SK-N-SH (cell line): ENCODE measurements around the gene PRPSAP2. TPM values are rescaled to one million over a fixed set of nuclear protein-coding genes. Genes with fewer than 3 reads are reported as not detected.

ENCODE experiments used
- CTCF ChIA-PET: fragments of 300-600, 350-600 bp; formaldehyde crosslinking; extraction: SDS; loops from one replicate; lab custom pipeline; 2021; lab: Yijun Ruan, JAX
- POLR2A ChIA-PET: fragments of 350-600 bp; sonication (Branson Sonifier 250); formaldehyde crosslinking; extraction: SDS; loops from one replicate; lab custom pipeline; 2020; ENCODE audit warnings: antibody characterized with exemption, inconsistent platforms; lab: Yijun Ruan, JAX
- DNase-seq: peaks from one replicate; pipeline ENCODE4 v3.0.0; 2012
- H2AFZ ChIP-seq: fragments of 200-600 bp; sonication (generic); 2 replicates; pipeline ENCODE4 v1.8.1; 2016; ENCODE audit warnings: antibody characterized with exemption, mild to moderate bottlenecking, low read depth
- H3F3A ChIP-seq: fragments of 200-600 bp; sonication (generic); replicated peaks from 2 replicates; pipeline ENCODE3; 2016; ENCODE audit warnings: antibody characterized with exemption, mild to moderate bottlenecking; ENCODE audit not compliant: insufficient read depth
- H3K27ac ChIP-seq, 2 experiments: fragments of 200-500 bp in 1 of 2; fragments of 200-600 bp in 1 of 2; sonication (Bioruptor generic) in 1 of 2; sonication (generic), shearing (Covaris generic) in 1 of 2; 2 replicates each; pipeline versions ENCODE4 v1.5.1 to v1.6.1; 2014 to 2016; ENCODE audit warnings: low read depth in 2 of 2, inconsistent platforms in 1 of 2, low read length in 1 of 2, mild to moderate bottlenecking in 1 of 2, mixed read lengths in 1 of 2
- H3K27me3 ChIP-seq: fragments of 200-600 bp; sonication (generic), shearing (Covaris generic); 2 replicates; pipeline ENCODE4 v1.6.1; 2016; ENCODE audit warnings: mixed run types; ENCODE audit not compliant: insufficient read depth
- H3K36me3 ChIP-seq, 2 experiments: fragments of 200-500 bp in 1 of 2; fragments of 200-600 bp in 1 of 2; sonication (Bioruptor generic) in 1 of 2; sonication (generic) in 1 of 2; replicated peaks in 1 of 2; 2 replicates each; pipeline versions ENCODE3 to v1.5.1; 2014 to 2016; ENCODE audit warnings: low read length in 1 of 2, mild to moderate bottlenecking in 1 of 2; ENCODE audit not compliant: insufficient read depth in 2 of 2, control insufficient read depth in 1 of 2
- H3K4me1 ChIP-seq, 2 experiments: fragments of 200-500 bp in 1 of 2; fragments of 200-600 bp in 1 of 2; sonication (Bioruptor generic) in 1 of 2; sonication (generic), shearing (Covaris generic) in 1 of 2; 2 replicates each; pipeline versions ENCODE4 v1.5.1 to v1.6.1; 2014 to 2016; ENCODE audit warnings: low read depth in 1 of 2, low read length in 1 of 2, mixed run types in 1 of 2; ENCODE audit not compliant: insufficient read depth in 2 of 2, control insufficient read depth in 1 of 2
- H3K4me2 ChIP-seq: fragments of 200-600 bp; sonication (generic), shearing (Covaris generic); 2 replicates; pipeline ENCODE4 v1.6.1; 2017; ENCODE audit warnings: mixed run types
- H3K4me3 ChIP-seq, 2 experiments: fragments of 200-500 bp in 1 of 2; fragments of 200-600 bp in 1 of 2; sonication (Bioruptor generic) in 1 of 2; sonication (generic), shearing (Covaris generic) in 1 of 2; 2 replicates each; pipeline versions ENCODE4 v1.5.1 to v1.8.1; 2014 to 2016; ENCODE audit warnings: low read depth in 2 of 2, inconsistent platforms in 1 of 2, low read length in 1 of 2, mild to moderate bottlenecking in 1 of 2, mixed read lengths in 1 of 2, moderate library complexity in 1 of 2
- H3K79me2 ChIP-seq: fragments of 200-600 bp; sonication (generic); 2 replicates; pipeline ENCODE4 v1.8.1; 2017; ENCODE audit warnings: mild to moderate bottlenecking; ENCODE audit not compliant: insufficient read depth
- H3K9ac ChIP-seq: fragments of 200-600 bp; sonication (generic); 2 replicates; pipeline ENCODE4 v1.6.1; 2017; ENCODE audit warnings: mixed run types
- H3K9me2 ChIP-seq: fragments of 200-600 bp; sonication (generic); 2 replicates; pipeline ENCODE4 v1.6.1; 2017; ENCODE audit warnings: mixed run types
- H3K9me3 ChIP-seq: fragments of 200-600 bp; sonication (generic); 2 replicates; pipeline ENCODE4 v1.6.1; 2017; ENCODE audit warnings: mixed run types, mild to moderate bottlenecking, moderate library complexity
- H4K20me1 ChIP-seq: fragments of 200-600 bp; sonication (generic); 2 replicates; pipeline ENCODE4 v1.6.1; 2017; ENCODE audit warnings: mild to moderate bottlenecking, mixed run types; ENCODE audit not compliant: insufficient read depth
- CHD2 ChIP-seq: fragments of 150-350 bp; IDR thresholded peaks from 2 replicates; pipeline ENCODE4 v1.6.1; 2018; ENCODE audit warnings: low read length; ENCODE audit not compliant: partially characterized antibody
- FOSL2 ChIP-seq: IDR thresholded peaks from 2 replicates; pipeline ENCODE4 v1.4.0; 2012; ENCODE audit warnings: low read depth, mild to moderate bottlenecking, moderate library complexity, borderline replicate concordance
- FOXM1 ChIP-seq: IDR thresholded peaks from 2 replicates; pipeline ENCODE4 v1.4.0; 2012; ENCODE audit warnings: low read depth, mild to moderate bottlenecking
- JUND ChIP-seq: IDR thresholded peaks from 2 replicates; pipeline ENCODE4 v1.4.0; 2012
- MXI1 ChIP-seq: IDR thresholded peaks from 2 replicates; pipeline ENCODE4 v1.6.1; 2012; ENCODE audit warnings: mild to moderate bottlenecking, low read depth, low read length, improper control_type of control experiment
- NFIC ChIP-seq: IDR thresholded peaks from 2 replicates; pipeline ENCODE4 v1.4.0; 2012; ENCODE audit warnings: borderline replicate concordance
- PBX3 ChIP-seq: IDR thresholded peaks from 2 replicates; pipeline ENCODE4; 2012
- RCOR1 ChIP-seq: fragments of 150-350 bp; IDR thresholded peaks from 2 replicates; pipeline ENCODE4 v1.6.1; 2017; ENCODE audit warnings: antibody characterized with exemption, low read length
- RXRA ChIP-seq: IDR thresholded peaks from 2 replicates; pipeline ENCODE4 v1.4.0; 2012; ENCODE audit warnings: low read depth, mild to moderate bottlenecking, borderline replicate concordance
- SIN3A ChIP-seq: IDR thresholded peaks from 2 replicates; pipeline ENCODE4 v1.6.1; 2012; ENCODE audit warnings: low read depth, mild to moderate bottlenecking, low read length, moderate library complexity, borderline replicate concordance
- SMC3 ChIP-seq: IDR thresholded peaks from 2 replicates; pipeline ENCODE4 v1.6.1; 2012; ENCODE audit warnings: low read depth, low read length, improper control_type of control experiment
- TAF1 ChIP-seq: IDR thresholded peaks from 2 replicates; pipeline ENCODE4 v1.6.1; 2012; ENCODE audit warnings: low read depth, mild to moderate bottlenecking, low read length, moderate library complexity, borderline replicate concordance
- TCF12 ChIP-seq: IDR thresholded peaks from 2 replicates; pipeline ENCODE4 v1.4.0; 2012
- TEAD4 ChIP-seq: IDR thresholded peaks from 2 replicates; pipeline ENCODE4 v1.4.0; 2012; ENCODE audit warnings: mild to moderate bottlenecking, borderline replicate concordance; ENCODE audit not compliant: insufficient read depth
- USF2 ChIP-seq: fragments of 150-350 bp; IDR thresholded peaks from 2 replicates; pipeline ENCODE4 v1.6.1; 2017; ENCODE audit warnings: antibody characterized with exemption, low read length, low read depth, borderline replicate concordance
- YY1 ChIP-seq: IDR thresholded peaks from 2 replicates; pipeline ENCODE4 v1.4.0; 2012; ENCODE audit warnings: low read depth, mild to moderate bottlenecking
- WGBS: methylation state at CpG from one replicate; pipeline ENCODE4 v1.1.6; 2017; ENCODE audit warnings: low lambda C conversion rate; 5-methylcytosine and 5-hydroxymethylcytosine counted together
- polyA plus RNA-seq, 3 experiments: library from polyadenylated mRNA; depleted of rRNA; stranded (reverse); fragments of >200 nt; gene quantifications; 2 replicates each; pipeline ENCODE4 v1.2.3, GENCODE V29; 2012
- TF ChIP-seq, protein P1 (sequence below): fragments of 200-600 bp; sonication (generic); IDR thresholded peaks from 2 replicates; pipeline ENCODE4 v1.6.1; 2017; ENCODE audit warnings: antibody characterized with exemption, mild to moderate bottlenecking, moderate library complexity
- TF ChIP-seq, protein P2 (sequence below): IDR thresholded peaks from 2 replicates; pipeline ENCODE4 v1.4.0; 2012; ENCODE audit warnings: low read depth, borderline replicate concordance
- TF ChIP-seq, protein P3 (sequence below): IDR thresholded peaks from 2 replicates; pipeline ENCODE4 v1.6.1; 2012; ENCODE audit warnings: mild to moderate bottlenecking, low read depth, low read length, moderate library complexity

PRPSAP2 gene
- polyA plus RNA-seq, 1 of the 3 experiments (the other 2 are of a cell fraction) = 27.6 TPM

GRCh38 chr17:18948476-18949006 lies 90.6 kb downstream of the PRPSAP2 start (continued):
- TF ChIP-seq, protein P1, sequence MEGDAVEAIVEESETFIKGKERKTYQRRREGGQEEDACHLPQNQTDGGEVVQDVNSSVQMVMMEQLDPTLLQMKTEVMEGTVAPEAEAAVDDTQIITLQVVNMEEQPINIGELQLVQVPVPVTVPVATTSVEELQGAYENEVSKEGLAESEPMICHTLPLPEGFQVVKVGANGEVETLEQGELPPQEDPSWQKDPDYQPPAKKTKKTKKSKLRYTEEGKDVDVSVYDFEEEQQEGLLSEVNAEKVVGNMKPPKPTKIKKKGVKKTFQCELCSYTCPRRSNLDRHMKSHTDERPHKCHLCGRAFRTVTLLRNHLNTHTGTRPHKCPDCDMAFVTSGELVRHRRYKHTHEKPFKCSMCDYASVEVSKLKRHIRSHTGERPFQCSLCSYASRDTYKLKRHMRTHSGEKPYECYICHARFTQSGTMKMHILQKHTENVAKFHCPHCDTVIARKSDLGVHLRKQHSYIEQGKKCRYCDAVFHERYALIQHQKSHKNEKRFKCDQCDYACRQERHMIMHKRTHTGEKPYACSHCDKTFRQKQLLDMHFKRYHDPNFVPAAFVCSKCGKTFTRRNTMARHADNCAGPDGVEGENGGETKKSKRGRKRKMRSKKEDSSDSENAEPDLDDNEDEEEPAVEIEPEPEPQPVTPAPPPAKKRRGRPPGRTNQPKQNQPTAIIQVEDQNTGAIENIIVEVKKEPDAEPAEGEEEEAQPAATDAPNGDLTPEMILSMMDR = no peak
- TF ChIP-seq SIN3A = no peak

DNA sequence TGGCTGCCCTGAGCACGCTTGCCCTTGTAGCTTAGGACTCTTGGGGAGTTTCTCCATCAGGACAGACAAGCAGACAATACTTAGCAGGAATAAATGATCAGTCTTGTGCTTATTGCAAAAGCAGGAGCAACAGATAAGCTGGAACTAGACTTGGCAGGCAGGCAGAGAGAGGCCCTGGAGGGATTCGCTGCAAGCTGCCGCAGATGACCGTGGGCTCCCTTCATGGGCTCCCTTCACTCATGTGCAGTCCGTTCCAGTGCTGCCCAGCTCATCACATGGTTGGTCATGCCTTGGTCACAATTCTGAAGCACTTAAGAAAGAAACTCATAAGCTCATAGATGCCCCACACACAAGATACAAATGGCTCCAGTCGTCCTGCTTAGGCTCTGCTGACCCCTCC lies 91.6 kb downstream of the PRPSAP2 start:
- no peak overlapping the region for H3K9ac ChIP-seq
- H3K79me2 ChIP-seq = no peaks in the 10 kb centered on the region
- H4K20me1 ChIP-seq = no peaks in the 10 kb centered on the region
- POLR2A ChIA-PET = no interaction called here
- TF ChIP-seq FOSL2 (no peak), NFIC (no peak), PBX3 (no peak), USF2 (no peak), RXRA (no peak), SMC3 (no peak), TCF12 (no peak), SIN3A (no peak), TAF1 (no peak), FOXM1 (no peak), RCOR1 (no peak), JUND (no peak), YY1 (no peak), TEAD4 (no peak), MXI1 (no peak), CHD2 (no peak)
- TF ChIP-seq, protein P2, sequence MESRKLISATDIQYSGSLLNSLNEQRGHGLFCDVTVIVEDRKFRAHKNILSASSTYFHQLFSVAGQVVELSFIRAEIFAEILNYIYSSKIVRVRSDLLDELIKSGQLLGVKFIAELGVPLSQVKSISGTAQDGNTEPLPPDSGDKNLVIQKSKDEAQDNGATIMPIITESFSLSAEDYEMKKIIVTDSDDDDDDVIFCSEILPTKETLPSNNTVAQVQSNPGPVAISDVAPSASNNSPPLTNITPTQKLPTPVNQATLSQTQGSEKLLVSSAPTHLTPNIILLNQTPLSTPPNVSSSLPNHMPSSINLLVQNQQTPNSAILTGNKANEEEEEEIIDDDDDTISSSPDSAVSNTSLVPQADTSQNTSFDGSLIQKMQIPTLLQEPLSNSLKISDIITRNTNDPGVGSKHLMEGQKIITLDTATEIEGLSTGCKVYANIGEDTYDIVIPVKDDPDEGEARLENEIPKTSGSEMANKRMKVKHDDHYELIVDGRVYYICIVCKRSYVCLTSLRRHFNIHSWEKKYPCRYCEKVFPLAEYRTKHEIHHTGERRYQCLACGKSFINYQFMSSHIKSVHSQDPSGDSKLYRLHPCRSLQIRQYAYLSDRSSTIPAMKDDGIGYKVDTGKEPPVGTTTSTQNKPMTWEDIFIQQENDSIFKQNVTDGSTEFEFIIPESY = no peak
- TF ChIP-seq, protein P3, sequence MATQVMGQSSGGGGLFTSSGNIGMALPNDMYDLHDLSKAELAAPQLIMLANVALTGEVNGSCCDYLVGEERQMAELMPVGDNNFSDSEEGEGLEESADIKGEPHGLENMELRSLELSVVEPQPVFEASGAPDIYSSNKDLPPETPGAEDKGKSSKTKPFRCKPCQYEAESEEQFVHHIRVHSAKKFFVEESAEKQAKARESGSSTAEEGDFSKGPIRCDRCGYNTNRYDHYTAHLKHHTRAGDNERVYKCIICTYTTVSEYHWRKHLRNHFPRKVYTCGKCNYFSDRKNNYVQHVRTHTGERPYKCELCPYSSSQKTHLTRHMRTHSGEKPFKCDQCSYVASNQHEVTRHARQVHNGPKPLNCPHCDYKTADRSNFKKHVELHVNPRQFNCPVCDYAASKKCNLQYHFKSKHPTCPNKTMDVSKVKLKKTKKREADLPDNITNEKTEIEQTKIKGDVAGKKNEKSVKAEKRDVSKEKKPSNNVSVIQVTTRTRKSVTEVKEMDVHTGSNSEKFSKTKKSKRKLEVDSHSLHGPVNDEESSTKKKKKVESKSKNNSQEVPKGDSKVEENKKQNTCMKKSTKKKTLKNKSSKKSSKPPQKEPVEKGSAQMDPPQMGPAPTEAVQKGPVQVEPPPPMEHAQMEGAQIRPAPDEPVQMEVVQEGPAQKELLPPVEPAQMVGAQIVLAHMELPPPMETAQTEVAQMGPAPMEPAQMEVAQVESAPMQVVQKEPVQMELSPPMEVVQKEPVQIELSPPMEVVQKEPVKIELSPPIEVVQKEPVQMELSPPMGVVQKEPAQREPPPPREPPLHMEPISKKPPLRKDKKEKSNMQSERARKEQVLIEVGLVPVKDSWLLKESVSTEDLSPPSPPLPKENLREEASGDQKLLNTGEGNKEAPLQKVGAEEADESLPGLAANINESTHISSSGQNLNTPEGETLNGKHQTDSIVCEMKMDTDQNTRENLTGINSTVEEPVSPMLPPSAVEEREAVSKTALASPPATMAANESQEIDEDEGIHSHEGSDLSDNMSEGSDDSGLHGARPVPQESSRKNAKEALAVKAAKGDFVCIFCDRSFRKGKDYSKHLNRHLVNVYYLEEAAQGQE = no peak
- TF ChIP-seq, all 33 proteins: peak for 0
- H2AFZ ChIP-seq = no peak overlapping the region
- H3K9me2 ChIP-seq = no peaks in the 10 kb centered on the region
- H3K27me3 ChIP-seq = no peaks in the 10 kb centered on the region; the same call in 1 of the 2 replicates
- H3F3A ChIP-seq = no peaks in the 10 kb centered on the region
- CTCF ChIA-PET = interaction anchor here (1.2 to 2.6 kb wide), 4 partner anchors 11 to 91 kb away, joined by 3 to 26 read pairs (median 4); no protein-coding TSS in a partner anchor
- 67% methylated on average over 4 of the region's 6 CpGs for WGBS
- H3K4me2 ChIP-seq = no peak overlapping the region
- H3K4me3 ChIP-seq = no peak overlapping the region
- peaks cover 0 to 8% of the 10 kb centered on the region in 2 experiments; a peak in 1 of 4 replicates for H3K4me1 ChIP-seq
- H3K36me3 ChIP-seq = no peaks in the 10 kb centered on the region
- H3K9me3 ChIP-seq = no peaks in the 10 kb centered on the region
- H3K27ac ChIP-seq = no peak overlapping the region
- no peak for DNase-seq
